MM.1S (cell line): ENCODE measurements around the gene MAML1.

Source experiments
- DNase-seq: peaks from one replicate; pipeline ENCODE4 v3.0.0-alpha.2; 2015
- H2AFZ ChIP-seq: fragments of 300-600 bp; sonication (generic); 2 replicates; pipeline ENCODE4 v1.6.0; 2016; ENCODE audit warnings: antibody characterized with exemption, low read length
- H3F3A ChIP-seq: fragments of 300-600 bp; sonication (generic); 2 replicates; pipeline ENCODE4 v1.6.1; 2016; ENCODE audit warnings: mild to moderate bottlenecking, antibody characterized with exemption, low read length, moderate library complexity, mixed read lengths; ENCODE audit not compliant: insufficient read depth
- H3K27ac ChIP-seq: fragments of 300-600 bp; sonication (generic); 2 replicates; pipeline ENCODE4 v1.5.1; 2016; ENCODE audit warnings: mild to moderate bottlenecking, low read length
- H3K27me3 ChIP-seq: fragments of 300-600 bp; sonication (generic); replicated peaks from 2 replicates; pipeline ENCODE4 v1.6.0; 2016; ENCODE audit warnings: low read length; ENCODE audit not compliant: insufficient read depth
- H3K36me3 ChIP-seq: fragments of 300-600 bp; sonication (generic); replicated peaks from 2 replicates; pipeline ENCODE4 v1.6.1; 2016; ENCODE audit warnings: mild to moderate bottlenecking, low read length, mixed read lengths; ENCODE audit not compliant: insufficient read depth
- H3K4me1 ChIP-seq: fragments of 300-600 bp; sonication (generic); 2 replicates; pipeline ENCODE4 v1.6.1; 2016; ENCODE audit warnings: low read length, mixed read lengths
- H3K4me2 ChIP-seq: fragments of 300-600 bp; sonication (generic); 2 replicates; pipeline ENCODE4 v1.6.0; 2016; ENCODE audit warnings: low read depth, low read length
- H3K4me3 ChIP-seq: fragments of 300-600 bp; sonication (generic); 2 replicates; pipeline ENCODE4 v1.5.1; 2016; ENCODE audit warnings: low read length, mixed read lengths
- H3K79me2 ChIP-seq: fragments of 300-600 bp; sonication (generic); 2 replicates; pipeline ENCODE4 v1.6.1; 2016; ENCODE audit warnings: mixed run types, low read length, mixed read lengths
- H3K9ac ChIP-seq: fragments of 300-600 bp; sonication (generic); 2 replicates; pipeline ENCODE4 v1.6.1; 2016; ENCODE audit warnings: low read length, mixed read lengths
- H3K9me2 ChIP-seq: fragments of 300-600 bp; sonication (generic); replicated peaks from 2 replicates; pipeline ENCODE4 v1.6.1; 2016; ENCODE audit warnings: mild to moderate bottlenecking, low read length, mixed read lengths; ENCODE audit not compliant: insufficient read depth
- H3K9me3 ChIP-seq: fragments of 300-600 bp; sonication (generic); replicated peaks from 2 replicates; pipeline ENCODE4 v1.6.1; 2016; ENCODE audit warnings: mild to moderate bottlenecking, low read length, mixed read lengths; ENCODE audit not compliant: insufficient read depth
- H4K20me1 ChIP-seq: fragments of 300-600 bp; sonication (generic); 2 replicates; pipeline ENCODE4 v1.6.1; 2016; ENCODE audit warnings: mild to moderate bottlenecking, low read length, moderate library complexity, mixed read lengths; ENCODE audit not compliant: insufficient read depth
- EZH2 ChIP-seq: fragments of 300-600 bp; sonication (generic); optimal IDR thresholded peaks from 2 replicates; pipeline ENCODE3; 2017; ENCODE audit warnings: low read depth, mild to moderate bottlenecking, antibody characterized with exemption, low read length, mixed read lengths
- EZH2phosphoT487 ChIP-seq: fragments of 300-600 bp; sonication (generic); IDR thresholded peaks from 2 replicates; pipeline ENCODE4 v1.6.1; 2018; ENCODE audit warnings: antibody characterized with exemption, low read length
- TF ChIP-seq, protein P1 (sequence below): fragments of 300-600 bp; sonication (generic); IDR thresholded peaks from 2 replicates; pipeline ENCODE4 v1.5.1; 2016; ENCODE audit warnings: antibody characterized with exemption, low read length, mixed read lengths

MAML1 gene

DNA sequence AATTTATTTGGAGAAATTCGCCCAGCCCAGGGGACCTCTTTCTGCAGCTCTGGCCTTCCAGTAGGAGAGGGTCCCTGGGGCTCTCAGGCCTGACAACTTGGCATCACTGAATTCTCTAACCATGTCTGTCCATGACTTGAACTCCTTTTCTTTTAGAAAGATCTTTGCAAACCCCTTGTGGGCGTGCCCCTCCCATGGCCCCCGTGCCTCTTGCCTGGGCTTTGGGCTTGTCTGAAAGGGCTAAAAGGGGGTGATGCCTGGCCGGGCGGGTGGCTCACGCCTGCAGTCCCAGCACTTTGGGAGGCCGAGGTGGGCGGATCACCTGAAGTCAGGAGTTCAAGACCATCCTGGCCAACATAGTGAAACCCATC is 84.8 kb downstream of the MAML1 start:
- Histone ChIP-seq H4K20me1 (peaks cover 7% of the 10 kb centered on the region), H3K4me2 (no peak overlapping the region), H3K9me2 (no peaks in the 10 kb centered on the region), H3K9me3 (no peaks in the 10 kb centered on the region), H3K9ac (no peak overlapping the region), H3K27me3 (no peaks in the 10 kb centered on the region), H3F3A (peaks cover 25% of the 10 kb centered on the region), H3K4me3 (no peak overlapping the region), H3K36me3 (no peaks in the 10 kb centered on the region), H3K4me1 (peaks cover 26% of the 10 kb centered on the region), H3K79me2 (peaks cover 32% of the 10 kb centered on the region), H3K27ac (no peak overlapping the region), H2AFZ (no peak overlapping the region)
- TF ChIP-seq EZH2phosphoT487 (no peak), EZH2 (no peak)
- TF ChIP-seq, protein P1, sequence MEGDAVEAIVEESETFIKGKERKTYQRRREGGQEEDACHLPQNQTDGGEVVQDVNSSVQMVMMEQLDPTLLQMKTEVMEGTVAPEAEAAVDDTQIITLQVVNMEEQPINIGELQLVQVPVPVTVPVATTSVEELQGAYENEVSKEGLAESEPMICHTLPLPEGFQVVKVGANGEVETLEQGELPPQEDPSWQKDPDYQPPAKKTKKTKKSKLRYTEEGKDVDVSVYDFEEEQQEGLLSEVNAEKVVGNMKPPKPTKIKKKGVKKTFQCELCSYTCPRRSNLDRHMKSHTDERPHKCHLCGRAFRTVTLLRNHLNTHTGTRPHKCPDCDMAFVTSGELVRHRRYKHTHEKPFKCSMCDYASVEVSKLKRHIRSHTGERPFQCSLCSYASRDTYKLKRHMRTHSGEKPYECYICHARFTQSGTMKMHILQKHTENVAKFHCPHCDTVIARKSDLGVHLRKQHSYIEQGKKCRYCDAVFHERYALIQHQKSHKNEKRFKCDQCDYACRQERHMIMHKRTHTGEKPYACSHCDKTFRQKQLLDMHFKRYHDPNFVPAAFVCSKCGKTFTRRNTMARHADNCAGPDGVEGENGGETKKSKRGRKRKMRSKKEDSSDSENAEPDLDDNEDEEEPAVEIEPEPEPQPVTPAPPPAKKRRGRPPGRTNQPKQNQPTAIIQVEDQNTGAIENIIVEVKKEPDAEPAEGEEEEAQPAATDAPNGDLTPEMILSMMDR = no peak
- DNase-seq = no peak

DNA sequence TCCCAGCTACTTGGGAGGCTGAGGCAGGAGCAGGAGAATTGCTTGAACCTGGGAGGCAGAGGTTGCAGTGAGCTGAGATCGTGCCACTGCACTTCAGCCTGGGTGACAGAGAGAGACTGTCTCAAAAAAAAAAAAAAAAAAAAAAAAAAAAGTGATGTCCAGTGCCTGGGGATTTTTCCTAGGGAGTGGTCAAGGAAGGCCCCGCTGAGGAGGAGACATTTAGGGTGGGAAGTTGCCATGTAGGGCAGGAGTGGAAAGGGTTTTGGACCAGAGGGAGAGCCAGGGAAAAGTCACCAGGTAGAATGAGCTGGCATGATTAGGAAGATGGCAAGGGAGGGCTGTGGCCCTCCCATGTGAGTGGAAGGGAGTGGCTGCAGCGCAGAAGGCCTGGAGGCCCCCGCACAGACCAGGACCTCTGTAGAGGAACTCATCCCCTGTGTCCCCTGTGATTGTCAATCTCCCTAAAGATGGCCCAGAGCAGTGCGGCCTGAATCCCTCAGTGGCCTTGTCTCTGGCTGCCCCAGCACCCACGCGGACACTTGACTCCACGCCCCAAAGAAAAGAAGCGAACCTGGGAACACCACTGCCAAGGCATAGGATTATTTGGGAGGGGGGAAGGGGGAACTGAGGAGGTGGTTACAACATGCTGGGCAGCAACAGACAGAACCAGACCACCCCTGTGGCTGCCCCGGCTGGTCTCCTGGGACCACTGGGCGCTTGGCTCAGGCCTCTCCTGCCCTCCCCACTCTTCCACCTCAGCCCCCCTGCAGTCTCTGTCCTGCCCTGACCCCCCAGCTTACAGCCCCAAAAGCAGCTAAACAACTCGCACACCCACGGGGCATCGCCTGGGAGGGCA is 85.5 kb downstream of the MAML1 start:
- H3K4me2 ChIP-seq = peak overlapping the region; percentile 96
- H3K9ac ChIP-seq = peak overlapping the region; percentile 89
- H3K27ac ChIP-seq = peak overlapping the region; percentile 98
- H2AFZ ChIP-seq = peak overlapping the region; percentile 68
- peaks cover 14% of the 10 kb centered on the region for H4K20me1 ChIP-seq
- H3K4me3 ChIP-seq = peak overlapping the region; percentile 77
- H3K79me2 ChIP-seq = peaks cover 39% of the 10 kb centered on the region
- no peak for DNase-seq
- peaks cover 31% of the 10 kb centered on the region for H3K4me1 ChIP-seq
- no peaks in the 10 kb centered on the region for H3K9me2 ChIP-seq
- peaks cover 3% of the 10 kb centered on the region; the same call in 1 of the 2 replicates for H3K36me3 ChIP-seq
- H3F3A ChIP-seq = peaks cover 29% of the 10 kb centered on the region
- H3K9me3 ChIP-seq = no peaks in the 10 kb centered on the region
- H3K27me3 ChIP-seq = no peaks in the 10 kb centered on the region
- TF ChIP-seq EZH2phosphoT487 (no peak), EZH2 (no peak)
- TF ChIP-seq, protein P1 = no peak

DNA sequence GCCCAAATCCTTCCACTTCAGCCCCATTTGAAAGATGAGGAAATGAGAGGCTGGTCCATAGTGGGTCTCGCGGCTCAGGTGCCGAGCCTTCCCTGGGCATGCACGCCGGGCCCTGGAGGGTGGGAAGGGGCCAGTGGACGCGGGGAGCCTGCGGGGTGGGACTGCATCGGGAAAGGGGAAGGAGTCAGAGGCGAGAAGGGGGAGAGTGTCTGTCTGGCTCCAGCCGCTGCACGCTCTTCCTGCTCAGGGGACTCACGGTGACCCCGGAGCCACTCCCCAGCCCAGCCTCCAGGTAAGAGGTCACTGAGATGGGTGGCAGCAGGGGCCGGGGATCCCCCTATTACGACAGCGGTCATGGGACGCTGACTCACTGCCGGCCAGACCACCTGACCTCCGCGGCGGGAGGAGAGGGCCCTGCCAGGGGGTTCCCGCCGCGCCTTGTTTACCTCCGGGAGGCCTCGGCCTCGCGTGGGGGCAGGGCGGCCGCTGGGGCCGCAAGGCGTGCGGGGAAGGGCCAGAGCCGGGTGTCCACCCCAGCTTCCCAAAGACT is 86.2 kb downstream of the MAML1 start:
- peaks cover 29% of the 10 kb centered on the region for H3F3A ChIP-seq
- no peaks in the 10 kb centered on the region for H3K9me3 ChIP-seq
- H3K27ac ChIP-seq = peak overlapping the region; percentile 98
- H3K4me2 ChIP-seq = peak overlapping the region; percentile 96
- peaks cover 31% of the 10 kb centered on the region for H3K4me1 ChIP-seq
- H3K9me2 ChIP-seq = no peaks in the 10 kb centered on the region
- peak; percentile 97 for DNase-seq
- TF ChIP-seq EZH2phosphoT487 = no peak
- no peak for TF ChIP-seq EZH2
- TF ChIP-seq, protein P1 = no peak
- peak overlapping the region; percentile 68 for H2AFZ ChIP-seq
- peaks cover 3% of the 10 kb centered on the region; the same call in 1 of the 2 replicates for H3K36me3 ChIP-seq
- peak overlapping the region; percentile 89 for H3K9ac ChIP-seq
- H3K79me2 ChIP-seq = peaks cover 46% of the 10 kb centered on the region
- H4K20me1 ChIP-seq = peaks cover 14% of the 10 kb centered on the region
- peak overlapping the region; percentile 77 for H3K4me3 ChIP-seq
- H3K27me3 ChIP-seq = no peaks in the 10 kb centered on the region
